GM11168 (cell line): ENCODE data around the gene IL1F10.

Source experiments
- in situ Hi-C: fragments of 300-500 bp; cut with MboI; formaldehyde crosslinking; loops from one replicate; pipeline ENCODE4 v1.12.0; 2022; ENCODE audit warnings: low sequenced_read_pairs; ENCODE audit not compliant: unreplicated experiment

The IL1F10 gene

GRCh38 chr2:113058411-113058994 is 9.3 kb upstream of the IL1F10 start:
- in situ Hi-C loops = no loop called here

GRCh38 chr2:113058998-113059960 is 8.5 kb upstream of the IL1F10 start, which contains the start of gene IL36RN:
Gene IL36RN, plus strand, starts transcription at chr2:113059198. Its CDS starts 241 bp downstream, at chr2:113059439.
- in situ Hi-C loops = no loop called here

- in situ Hi-C loops = no loop called here
Observed at GRCh38 chr2:113060396-113060795, 7.4 kb upstream of the IL1F10 start.

GRCh38 chr2:113060796-113061195 is 7.0 kb upstream of the IL1F10 start:
- in situ Hi-C loops = no loop called here

- in situ Hi-C loops = no loop called here
Observed at GRCh38 chr2:113061241-113061640, 6.5 kb upstream of the IL1F10 start.

GRCh38 chr2:113061896-113062770 is 5.6 kb upstream of the IL1F10 start:
- in situ Hi-C loops = no loop called here

GRCh38 chr2:113064281-113064680 is 3.5 kb upstream of the IL1F10 start:
- in situ Hi-C loops = no loop called here

- in situ Hi-C loops = no loop called here
Observed at GRCh38 chr2:113064898-113065297, 2.9 kb upstream of the IL1F10 start.

- in situ Hi-C loops = no loop called here
Observed at GRCh38 chr2:113068249-113068648, 479 bp downstream of the IL1F10 start.

GRCh38 chr2:113068706-113069485 is 1.1 kb downstream of the IL1F10 start:
- in situ Hi-C loops = no loop called here

GRCh38 chr2:113069676-113070605 is 2.2 kb downstream of the IL1F10 start:
- in situ Hi-C loops = no loop called here

- in situ Hi-C loops = no loop called here
Observed at GRCh38 chr2:113070606-113070975, 2.8 kb downstream of the IL1F10 start.

GRCh38 chr2:113072584-113072983 is 4.8 kb downstream of the IL1F10 start:
- in situ Hi-C loops = no loop called here

- in situ Hi-C loops = no loop called here
Observed at GRCh38 chr2:113073325-113073834, 5.6 kb downstream of the IL1F10 start.

- in situ Hi-C loops = no loop called here
Observed at GRCh38 chr2:113075030-113075429, 7.3 kb downstream of the IL1F10 start.

GRCh38 chr2:113075600-113075999 is 7.8 kb downstream of the IL1F10 start:
- in situ Hi-C loops = no loop called here

- in situ Hi-C loops = no loop called here
Observed at GRCh38 chr2:113076954-113077669, 9.3 kb downstream of the IL1F10 start.

GRCh38 chr2:113077921-113078320 is 10.2 kb downstream of the IL1F10 start:
- in situ Hi-C loops = no loop called here
